Measurements from ENCODE around the gene CAB39.
"Not testable (repeated sequence)": the region's sequence is repeated elsewhere in the genome, so short reads cannot be mapped to it uniquely, and the experiment has no call there.

CAB39 gene

GRCh38 chr2:230715201-230715600 lies 2.6 kb downstream of the CAB39 start:
- DNase-seq (ENCODE audit: low spot score): no peak

- no peak for DNase-seq (ENCODE audit: low spot score)
Measured at GRCh38 chr2:230716588-230716987, 3.9 kb downstream of the CAB39 start.

DNA sequence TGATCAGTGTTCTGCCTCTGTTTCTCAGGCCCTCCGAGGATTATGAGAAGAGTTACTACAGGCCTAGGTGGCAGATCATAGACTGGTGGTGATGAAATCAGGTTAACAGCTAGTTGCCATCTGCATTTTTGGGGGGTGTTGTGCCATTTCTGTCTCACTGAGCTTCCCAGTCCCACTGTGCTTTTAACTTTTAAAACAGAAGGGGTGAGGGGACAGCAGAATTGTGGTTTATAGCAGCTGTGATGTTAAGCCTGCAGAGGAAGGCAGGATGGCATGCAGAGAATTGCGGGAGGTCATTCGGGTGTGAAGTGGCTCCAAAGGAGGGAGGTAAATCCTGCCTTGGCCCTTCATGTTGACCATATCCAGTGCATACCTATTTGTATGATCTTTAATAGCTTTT lies 5.0 kb downstream of the CAB39 start:
- no peak for DNase-seq (ENCODE audit: low spot score)

- DNase-seq (ENCODE audit: low spot score): no peak
Measured at GRCh38 chr2:230719340-230719739, 6.7 kb downstream of the CAB39 start.

GRCh38 chr2:230721712-230722111 lies 9.1 kb downstream of the CAB39 start:
- DNase-seq (ENCODE audit: low spot score): no peak

DNA sequence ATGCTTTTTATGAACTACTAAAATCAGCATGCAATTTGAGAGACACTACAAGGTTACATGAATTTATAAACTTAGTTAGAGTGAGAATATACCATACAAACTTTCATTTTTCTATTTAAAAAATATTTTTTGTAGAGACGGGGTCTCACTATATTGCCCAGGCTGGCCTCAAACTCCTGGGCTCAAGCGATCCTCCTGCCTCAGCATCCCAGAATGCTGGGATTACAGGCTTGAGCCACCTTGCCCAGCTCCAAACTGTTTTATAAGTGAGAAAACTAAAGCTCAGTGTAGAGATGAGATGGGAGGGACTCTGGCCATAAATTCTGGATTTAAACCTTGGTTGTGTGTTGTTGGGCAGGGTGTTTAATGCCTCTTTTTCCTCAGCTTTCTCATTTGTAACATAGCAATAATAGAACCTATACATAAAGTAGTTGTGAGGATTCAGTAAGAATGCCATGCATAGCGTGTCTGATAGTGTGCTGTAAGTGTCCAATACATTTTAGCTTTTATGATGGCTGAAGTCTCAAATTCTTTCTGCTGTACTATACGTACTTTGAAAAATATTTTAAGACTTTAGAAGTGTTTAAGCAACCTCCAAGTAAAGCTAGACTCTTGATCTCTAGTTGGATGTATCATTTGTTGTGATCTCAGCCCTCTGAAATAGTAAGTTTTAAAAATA lies 9.7 kb downstream of the CAB39 start:
- DNase-seq (ENCODE audit: low spot score): no peak

- DNase-seq (ENCODE audit: low spot score): no peak
Measured at GRCh38 chr2:230723363-230723762, 10.7 kb downstream of the CAB39 start.

DNA sequence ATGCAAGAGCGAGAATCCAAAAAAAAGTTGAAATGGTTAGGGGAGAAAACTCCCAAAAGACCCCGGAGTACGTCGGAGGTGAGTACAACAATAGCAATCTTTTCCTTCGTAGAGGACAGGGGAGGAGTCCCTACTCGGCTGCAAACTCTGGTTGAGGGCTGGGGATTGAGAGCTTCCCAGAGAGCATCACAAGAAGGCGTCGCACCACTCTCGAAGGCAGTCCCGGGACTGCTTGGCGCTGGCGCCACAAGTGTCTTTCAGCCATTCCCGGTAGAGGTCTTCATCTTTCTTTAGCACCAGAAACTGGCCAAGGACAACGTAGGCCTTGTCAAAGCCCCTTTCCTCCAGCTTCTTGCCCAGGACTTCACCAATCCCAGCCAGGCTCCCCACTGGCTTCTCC lies 12.3 kb downstream of the CAB39 start:
- DNase-seq (ENCODE audit: low spot score): not testable (repeated sequence)

- no peak for DNase-seq (ENCODE audit: low spot score)
Measured at GRCh38 chr2:230731512-230731911, 18.9 kb downstream of the CAB39 start.

DNA sequence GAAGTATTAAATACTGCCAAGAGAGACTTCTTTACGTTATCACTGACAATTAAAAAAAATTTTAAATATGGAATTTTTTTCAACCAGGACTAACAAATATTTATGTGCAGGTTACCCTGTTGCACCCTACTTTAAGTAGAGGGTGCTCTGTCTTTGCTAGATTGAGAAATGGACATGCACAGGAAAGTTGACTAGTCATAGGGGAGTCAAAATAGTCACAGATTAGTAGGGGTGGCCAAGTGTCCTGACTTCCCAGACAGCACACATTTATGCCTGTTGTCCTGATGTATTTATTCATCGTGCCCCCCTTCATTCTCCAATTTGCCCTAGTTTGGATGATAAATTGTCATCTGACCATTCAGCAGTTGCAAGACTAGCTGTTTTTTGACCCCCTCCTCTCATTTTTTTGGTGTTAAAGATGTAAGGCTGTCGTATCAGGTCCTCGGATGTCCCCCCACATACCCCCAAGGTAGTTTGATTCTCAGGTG lies 20.3 kb downstream of the CAB39 start:
- no peak for DNase-seq (ENCODE audit: low spot score)

DNA sequence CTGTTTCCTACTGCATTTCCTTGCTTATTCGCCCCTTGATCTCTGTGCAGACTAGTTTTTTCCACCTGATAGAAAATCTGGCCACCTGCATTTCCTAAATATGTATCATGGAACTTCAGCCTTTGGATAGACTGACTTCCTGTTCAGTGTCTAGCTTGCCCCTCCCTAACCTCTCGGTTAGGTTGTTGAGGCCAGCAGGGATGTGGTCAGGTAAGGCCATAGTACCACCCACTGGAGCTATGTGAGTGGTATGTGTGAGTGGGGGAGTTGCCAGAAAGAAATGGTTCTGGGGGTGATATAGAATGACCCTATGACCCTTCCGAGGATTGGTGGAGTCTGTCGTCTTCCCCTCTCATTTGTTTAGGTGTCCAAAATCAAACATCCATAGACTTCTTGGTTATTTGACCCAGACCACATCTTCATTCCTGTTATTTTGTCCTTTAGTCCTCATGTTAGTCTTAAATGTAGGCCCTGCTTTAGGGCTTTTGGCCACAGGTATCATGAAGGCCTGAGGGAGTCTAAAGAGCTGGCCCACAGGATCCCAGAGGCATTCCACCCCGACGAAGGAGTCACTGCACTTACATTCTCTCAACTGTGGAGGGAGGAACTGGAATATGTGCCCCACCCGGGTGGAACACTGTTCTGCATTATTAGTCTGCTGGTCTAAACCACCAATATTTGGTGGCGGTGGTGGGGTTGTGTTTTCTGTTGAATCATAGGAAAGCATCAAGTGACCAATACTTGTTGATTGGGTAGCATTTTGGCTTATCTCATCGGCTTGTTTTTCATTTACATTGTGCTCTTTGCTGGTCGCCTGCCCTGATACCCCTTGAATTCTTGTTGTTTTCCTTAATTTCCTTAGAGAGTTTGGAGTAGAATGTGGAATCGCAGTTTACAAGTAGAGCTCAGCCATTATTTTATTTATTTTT lies 21.9 kb downstream of the CAB39 start:
- DNase-seq (ENCODE audit: low spot score): no peak

- no peak for DNase-seq (ENCODE audit: low spot score)
Measured at GRCh38 chr2:230735884-230736283, 23.2 kb downstream of the CAB39 start.

- peak; percentile 23 for DNase-seq (ENCODE audit: low spot score)
Measured at GRCh38 chr2:230737300-230737699, 24.7 kb downstream of the CAB39 start.

GRCh38 chr2:230737791-230738226 lies 25.2 kb downstream of the CAB39 start:
- DNase-seq (ENCODE audit: low spot score): peak; percentile 63

DNA sequence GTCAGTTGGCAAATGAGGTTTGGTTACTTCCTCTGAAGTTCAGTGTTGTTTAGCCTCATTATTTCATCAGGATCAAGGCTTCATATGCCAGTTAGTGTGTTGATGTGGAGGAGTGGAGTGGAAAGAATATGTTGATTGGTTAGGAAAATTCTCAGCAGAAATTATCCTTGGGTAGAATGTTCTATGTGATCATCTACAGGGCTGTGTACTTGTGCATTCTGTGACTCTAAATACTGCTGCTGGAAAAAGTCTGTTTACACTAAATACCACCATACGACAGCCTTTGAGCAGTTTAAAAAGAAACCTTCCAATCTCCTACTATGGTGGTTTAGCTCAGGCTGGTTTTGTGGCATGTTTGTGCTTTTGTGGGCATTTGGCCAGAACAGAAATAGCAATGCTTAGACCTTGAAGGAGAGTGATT lies 25.8 kb downstream of the CAB39 start:
- no peak for DNase-seq (ENCODE audit: low spot score)

- DNase-seq (ENCODE audit: low spot score): no peak
Measured at GRCh38 chr2:230738924-230739323, 26.3 kb downstream of the CAB39 start.

GRCh38 chr2:230739961-230740360 lies 27.3 kb downstream of the CAB39 start:
- DNase-seq (ENCODE audit: low spot score): no peak

DNA sequence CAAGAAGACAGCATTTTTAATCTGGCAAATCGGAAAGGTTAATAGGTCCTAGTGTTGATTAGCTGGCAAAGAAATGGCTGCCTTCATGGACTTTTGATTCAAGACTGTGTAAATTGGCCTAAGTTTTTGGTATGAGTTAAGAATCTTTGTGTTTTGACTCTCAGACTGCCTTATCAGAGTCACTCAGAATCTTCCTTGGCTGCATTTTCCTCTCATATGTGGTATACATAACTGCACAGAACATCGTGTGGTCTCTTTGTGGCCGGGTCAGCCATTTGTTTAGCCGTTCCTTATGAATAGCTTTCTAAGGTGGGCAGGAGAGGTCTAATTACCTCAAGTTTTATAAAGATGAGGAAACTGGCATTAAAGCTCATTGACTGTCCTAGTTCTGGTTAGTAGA lies 30.1 kb downstream of the CAB39 start:
- DNase-seq (ENCODE audit: low spot score): no peak

- DNase-seq (ENCODE audit: low spot score): no peak
Measured at GRCh38 chr2:230746213-230746612, 33.6 kb downstream of the CAB39 start.

GRCh38 chr2:230748087-230748486 lies 35.4 kb downstream of the CAB39 start:
- DNase-seq (ENCODE audit: low spot score): no peak

DNA sequence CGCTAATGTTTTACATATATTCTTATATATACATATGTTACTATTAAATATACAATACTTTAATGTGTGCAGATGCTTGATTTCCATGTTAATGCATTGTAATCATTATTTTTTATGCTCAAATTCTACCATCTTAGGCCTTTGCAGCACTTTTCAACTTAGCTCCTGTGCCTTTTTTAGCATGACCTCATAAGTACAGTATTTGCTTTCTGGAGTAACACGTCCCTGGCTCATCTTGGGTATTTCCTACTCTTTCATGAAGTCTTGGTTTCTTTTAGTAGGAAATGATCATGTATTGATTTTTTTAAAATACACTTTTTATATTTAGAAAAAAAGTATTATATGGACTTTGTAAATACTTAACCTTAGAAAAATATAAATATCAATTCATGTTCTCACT lies 36.5 kb downstream of the CAB39 start:
- DNase-seq (ENCODE audit: low spot score): no peak

DNA sequence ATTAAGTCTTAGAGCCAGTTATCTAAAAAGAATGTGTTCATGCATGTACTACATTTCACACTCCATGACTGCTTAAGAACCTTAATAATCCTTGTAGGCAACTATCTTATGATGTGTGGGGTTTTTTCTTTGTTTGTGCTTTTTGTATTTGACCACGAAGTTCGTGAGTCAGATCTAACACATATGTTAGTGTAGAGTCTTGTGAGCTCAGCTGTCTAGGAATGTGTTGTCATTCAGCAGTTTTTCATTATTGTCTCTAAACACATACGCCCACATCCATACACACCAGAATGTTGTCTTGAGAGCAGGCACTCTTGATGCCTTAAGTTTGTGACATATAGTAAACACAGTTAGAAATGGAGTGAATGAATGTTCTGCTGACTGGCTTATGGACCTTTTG lies 38.4 kb downstream of the CAB39 start:
- DNase-seq (ENCODE audit: low spot score): no peak

DNA sequence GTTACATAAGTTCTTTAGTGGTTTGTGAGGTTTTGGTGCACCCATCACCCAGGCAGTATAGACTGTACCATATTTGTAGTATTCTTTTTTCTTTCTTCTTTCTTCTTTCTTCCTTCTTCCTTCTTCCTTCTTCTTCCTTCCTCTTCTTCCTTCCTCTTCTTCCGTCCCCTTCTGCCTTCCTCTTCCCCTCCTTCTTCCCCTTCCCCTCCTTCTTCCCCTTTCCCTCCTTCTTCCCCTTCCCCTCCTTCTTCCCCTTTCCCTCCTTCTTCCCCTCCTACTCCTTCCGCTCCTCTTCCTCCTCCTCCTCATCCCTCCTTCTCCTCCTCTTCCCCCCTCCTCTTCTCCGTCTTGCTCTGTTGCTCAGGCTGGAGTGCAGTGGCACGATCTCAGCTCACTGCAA lies 41.6 kb downstream of the CAB39 start:
- DNase-seq (ENCODE audit: low spot score): no peak

Data from hematopoietic multipotent progenitor cell treated with erythropoietin and hydrocortisone succinate and interleukin-3 and kit ligand, for 15 days (in vitro differentiated cells).